ENCODE measurements around the gene MAP3K10.

MAP3K10 gene

GRCh38 chr19:40228346-40228745 is 37.1 kb downstream of the MAP3K10 start:
- ChIA-PET POLR2A (no interaction called here), CTCF (interaction anchor here (1.1 to 2.1 kb wide), 5 partner anchors 8 to 89 kb away, joined by 3 to 12 read pairs (median 4); partner anchors contain the start of gene TTC9B)
- TF ChIP-seq, protein P1, sequence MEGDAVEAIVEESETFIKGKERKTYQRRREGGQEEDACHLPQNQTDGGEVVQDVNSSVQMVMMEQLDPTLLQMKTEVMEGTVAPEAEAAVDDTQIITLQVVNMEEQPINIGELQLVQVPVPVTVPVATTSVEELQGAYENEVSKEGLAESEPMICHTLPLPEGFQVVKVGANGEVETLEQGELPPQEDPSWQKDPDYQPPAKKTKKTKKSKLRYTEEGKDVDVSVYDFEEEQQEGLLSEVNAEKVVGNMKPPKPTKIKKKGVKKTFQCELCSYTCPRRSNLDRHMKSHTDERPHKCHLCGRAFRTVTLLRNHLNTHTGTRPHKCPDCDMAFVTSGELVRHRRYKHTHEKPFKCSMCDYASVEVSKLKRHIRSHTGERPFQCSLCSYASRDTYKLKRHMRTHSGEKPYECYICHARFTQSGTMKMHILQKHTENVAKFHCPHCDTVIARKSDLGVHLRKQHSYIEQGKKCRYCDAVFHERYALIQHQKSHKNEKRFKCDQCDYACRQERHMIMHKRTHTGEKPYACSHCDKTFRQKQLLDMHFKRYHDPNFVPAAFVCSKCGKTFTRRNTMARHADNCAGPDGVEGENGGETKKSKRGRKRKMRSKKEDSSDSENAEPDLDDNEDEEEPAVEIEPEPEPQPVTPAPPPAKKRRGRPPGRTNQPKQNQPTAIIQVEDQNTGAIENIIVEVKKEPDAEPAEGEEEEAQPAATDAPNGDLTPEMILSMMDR (IDR thresholded peaks at IDR 0.05; ENCODE audit: insufficient read depth, low read length, missing control alignments) = no peak
- no peak for DNase-seq (ENCODE audit: low read depth, low spot score)
- no peak overlapping the region for H3K4me3 ChIP-seq (ENCODE audit: low read depth, low read length)

GRCh38 chr19:40228863-40229262 is 37.6 kb downstream of the MAP3K10 start:
- H3K4me3 ChIP-seq (ENCODE audit: low read depth, low read length) = no peak overlapping the region
- ChIA-PET CTCF (interaction anchor here (0.6 to 2.1 kb wide), 5 partner anchors 9 to 436 kb away, joined by 3 to 12 read pairs (median 4); partner anchors contain the start of gene MAP3K10), POLR2A (no interaction called here)
- no peak for DNase-seq (ENCODE audit: low read depth, low spot score)
- TF ChIP-seq, protein P1 (IDR thresholded peaks at IDR 0.05; ENCODE audit: insufficient read depth, low read length, missing control alignments) = no peak

DNA sequence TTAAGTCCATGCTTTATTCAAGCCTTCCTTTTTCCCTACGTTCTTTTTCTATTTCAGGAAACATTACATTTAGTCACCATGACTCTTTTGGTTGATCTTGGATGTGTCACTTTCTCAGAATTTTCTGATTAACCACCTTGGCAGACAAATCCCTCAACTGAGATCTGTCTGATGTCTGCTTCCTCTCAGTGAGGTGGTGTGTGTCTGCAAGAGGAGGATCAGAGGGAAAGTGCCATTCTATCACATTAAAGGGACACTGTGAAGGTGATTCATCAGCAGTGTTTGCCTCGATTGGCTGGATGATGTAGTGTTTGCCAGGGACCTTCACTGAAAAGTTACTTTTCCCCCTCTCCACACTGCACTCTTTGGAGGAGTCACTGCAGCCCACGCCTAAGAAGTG is 38.3 kb downstream of the MAP3K10 start:
- TF ChIP-seq, protein P1 (IDR thresholded peaks at IDR 0.05; ENCODE audit: insufficient read depth, low read length, missing control alignments) = no peak
- CTCF ChIA-PET = interaction anchor here (0.6 to 1.7 kb wide), 3 partner anchors 21 to 436 kb away, joined by 3 to 4 read pairs (median 3); partner anchors contain the start of gene MAP3K10
- no peak overlapping the region for H3K4me3 ChIP-seq (ENCODE audit: low read depth, low read length)
- no peak for DNase-seq (ENCODE audit: low read depth, low spot score)
- POLR2A ChIA-PET = no interaction called here

GRCh38 chr19:40229926-40230417 is 38.7 kb downstream of the MAP3K10 start:
- ChIA-PET CTCF (interaction anchor here (0.6 to 1.7 kb wide), 4 partner anchors 9 to 88 kb away, joined by 3 read pairs; no protein-coding TSS in a partner anchor), POLR2A (no interaction called here)
- H3K4me3 ChIP-seq (ENCODE audit: low read depth, low read length) = no peak overlapping the region
- DNase-seq (ENCODE audit: low read depth, low spot score) = no peak
- TF ChIP-seq, protein P1 (IDR thresholded peaks at IDR 0.05; ENCODE audit: insufficient read depth, low read length, missing control alignments) = no peak

DNA sequence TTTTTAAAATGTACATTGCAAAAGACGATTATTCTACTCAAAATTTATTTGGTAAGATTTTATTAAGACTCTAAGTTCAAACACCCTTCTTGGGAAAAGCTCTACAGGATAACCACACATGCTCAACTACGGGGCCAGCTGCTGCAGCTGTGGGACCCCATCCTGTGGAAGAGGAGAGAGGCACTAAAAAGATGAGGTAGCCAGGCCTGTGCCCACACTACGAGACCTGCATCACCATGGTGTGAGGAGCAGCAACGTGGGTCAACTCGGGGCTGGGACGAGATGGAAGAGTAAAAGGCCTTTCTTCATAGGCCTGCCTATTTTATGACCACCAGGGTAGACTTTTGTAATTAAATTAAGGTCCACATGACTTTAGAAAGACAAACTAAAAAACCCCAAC is 39.8 kb downstream of the MAP3K10 start:
- ChIA-PET POLR2A (no interaction called here), CTCF (interaction anchor here (1.0 to 1.6 kb wide), 5 partner anchors 10 to 92 kb away, joined by 3 to 4 read pairs (median 3); partner anchors contain the start of gene TTC9B)
- no peak for DNase-seq (ENCODE audit: low read depth, low spot score)
- no peak overlapping the region for H3K4me3 ChIP-seq (ENCODE audit: low read depth, low read length)
- TF ChIP-seq, protein P1 (IDR thresholded peaks at IDR 0.05; ENCODE audit: insufficient read depth, low read length, missing control alignments) = no peak

DNA sequence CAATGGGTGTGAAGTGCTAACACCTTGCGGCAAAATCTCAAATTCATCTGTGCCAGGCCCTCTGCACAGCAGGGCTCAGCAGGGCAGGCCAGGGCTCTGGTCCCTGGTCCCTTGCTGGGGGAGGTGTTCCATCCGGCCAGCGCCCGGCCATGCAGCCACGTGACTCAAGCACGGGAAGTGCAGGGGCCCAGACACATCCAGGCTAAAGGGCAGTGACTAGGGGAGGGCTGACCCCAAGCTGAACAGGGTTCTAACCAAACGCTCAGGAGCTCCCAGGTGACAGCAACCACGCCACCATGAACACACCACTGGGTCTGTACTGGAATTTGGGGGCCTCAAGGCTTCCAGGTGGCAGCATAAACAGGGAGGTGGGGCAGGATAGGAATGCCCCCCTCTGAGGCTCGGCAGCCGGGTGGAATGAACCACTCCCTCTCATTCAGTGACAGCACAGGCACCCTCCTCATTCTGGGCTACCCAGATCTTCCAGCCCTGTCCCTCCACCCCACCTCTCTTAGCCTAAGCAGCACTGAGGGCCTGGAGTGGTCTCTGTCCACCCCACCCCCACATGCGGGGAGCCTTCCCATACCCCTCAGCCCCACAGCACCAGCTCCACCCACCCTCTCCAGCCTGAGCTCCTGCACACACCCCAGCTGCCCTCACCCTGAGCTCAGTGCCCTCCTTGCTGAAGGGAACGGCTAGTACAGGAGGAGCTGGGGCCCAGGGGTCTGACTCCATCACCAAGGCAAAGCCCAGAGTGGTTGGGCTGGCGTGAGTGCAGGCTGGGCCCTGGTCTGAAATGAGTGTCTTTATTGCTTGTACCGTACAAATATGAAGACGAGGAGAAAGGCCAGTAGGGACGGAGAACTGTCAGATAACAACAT is 40.6 kb downstream of the MAP3K10 start:
- TF ChIP-seq, protein P1 (IDR thresholded peaks at IDR 0.05; ENCODE audit: insufficient read depth, low read length, missing control alignments) = no peak
- ChIA-PET CTCF (interaction anchor here (0.9 to 1.6 kb wide), 6 partner anchors 9 to 92 kb away, joined by 3 to 4 read pairs (median 3); partner anchors contain the start of gene TTC9B), POLR2A (no interaction called here)
- no peak for DNase-seq (ENCODE audit: low read depth, low spot score)
- no peak overlapping the region for H3K4me3 ChIP-seq (ENCODE audit: low read depth, low read length)
